Memory B cell (primary cell): ENCODE data around the gene FADD.
A peak's percentile ranks its signal among the peaks of the same experiment; 100 is the strongest.
"Not testable (repeated sequence)": the region's sequence is repeated elsewhere in the genome, so short reads cannot be mapped to it uniquely, and the experiment has no call there.

Source experiments
- ATAC-seq: fragments of 150-1000 bp; cut with Tn5 transposase; 2 replicates; pipeline ENCODE4 v1.10.0; 2021; ENCODE audit warnings: low read depth, mild to moderate bottlenecking, moderate library complexity
- DNase-seq, 2 donors: peaks; one replicate each; pipeline ENCODE4 v3.0.0; 2022; ENCODE audit warnings: low spot score in 2 of 2
- H3K27ac Mint-ChIP-seq: one replicate; pipeline ENCODE4 v1.8.0; 2022; ENCODE audit warnings: mild to moderate bottlenecking, moderate library complexity, mixed read lengths
- H3K27me3 Mint-ChIP-seq: one replicate; pipeline ENCODE4 v1.8.0; 2022; ENCODE audit warnings: mixed read lengths
- H3K36me3 Mint-ChIP-seq: one replicate; pipeline ENCODE4 v1.8.0; 2022; ENCODE audit warnings: mild to moderate bottlenecking, mixed read lengths
- H3K4me1 Mint-ChIP-seq: one replicate; pipeline ENCODE4 v1.8.0; 2022; ENCODE audit warnings: mixed read lengths
- H3K4me3 Mint-ChIP-seq: one replicate; pipeline ENCODE4 v1.8.0; 2022; ENCODE audit warnings: mild to moderate bottlenecking, moderate library complexity, mixed read lengths
- H3K9me3 Mint-ChIP-seq: one replicate; pipeline ENCODE4 v1.8.0; 2022; ENCODE audit warnings: mixed read lengths

Gene FADD

DNA sequence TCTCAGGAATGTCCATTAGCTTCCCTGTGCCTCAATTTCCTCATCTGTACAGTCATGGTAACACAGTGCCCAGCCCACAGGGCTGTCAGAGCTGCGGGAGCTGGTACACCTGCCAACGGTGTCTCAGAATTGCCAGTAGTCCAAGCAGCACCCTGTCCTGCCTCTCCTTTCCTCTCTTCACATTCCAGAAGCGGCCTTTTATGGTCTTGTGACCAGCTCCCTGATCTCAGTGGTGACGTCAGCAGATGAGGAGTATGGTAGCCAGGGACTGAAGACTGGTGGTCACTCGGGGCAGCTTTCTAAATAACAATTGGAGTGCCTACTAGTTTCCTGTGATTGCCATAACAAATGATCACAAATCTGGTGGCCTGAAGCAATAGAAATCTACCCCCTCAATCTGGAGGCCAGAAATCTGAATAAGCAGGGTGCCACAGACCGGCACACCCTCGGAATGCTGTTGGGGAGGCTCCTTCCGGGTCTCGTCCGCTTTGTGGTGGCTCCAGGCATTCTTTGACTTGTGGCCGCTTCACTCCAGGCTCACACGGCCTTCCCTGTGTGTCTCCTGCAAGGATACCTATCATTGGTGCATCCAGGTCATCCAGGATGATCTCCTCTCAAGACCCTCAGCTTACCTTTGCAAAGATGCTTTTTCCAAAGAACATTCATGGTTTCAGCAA lies 2.1 kb downstream of the FADD start:
- H3K9me3 Mint-ChIP-seq: no peaks in the 10 kb centered on the region
- DNase-seq: no peak

GRCh38 chr11:70205766-70206165 lies 2.7 kb downstream of the FADD start:
- DNase-seq: no peak
- peaks cover 21% of the 10 kb centered on the region for H3K36me3 Mint-ChIP-seq
- H3K4me3 Mint-ChIP-seq: peak overlapping the region; percentile 6

More for the DNA sequence above, 2.1 kb downstream of the FADD start:
- Mint-ChIP-seq H3K27me3 (no peaks in the 10 kb centered on the region), H3K4me1 (peaks cover 30% of the 10 kb centered on the region), H3K27ac (peak overlapping the region; percentile 40), H3K4me3 (peak overlapping the region; percentile 91), H3K36me3 (peaks cover 20% of the 10 kb centered on the region)
- no peak for ATAC-seq

GRCh38 chr11:70206226-70206981 lies 3.3 kb downstream of the FADD start:
- peaks cover 21% of the 10 kb centered on the region for H3K36me3 Mint-ChIP-seq
- peaks cover 30% of the 10 kb centered on the region for H3K4me1 Mint-ChIP-seq
- H3K27me3 Mint-ChIP-seq: no peaks in the 10 kb centered on the region
- no peak overlapping the region for H3K4me3 Mint-ChIP-seq
- ATAC-seq (no peak), DNase-seq (no peak)
- H3K9me3 Mint-ChIP-seq: no peaks in the 10 kb centered on the region
- peak overlapping the region; percentile 40 for H3K27ac Mint-ChIP-seq

More at GRCh38 chr11:70205766-70206165, 2.7 kb downstream of the FADD start:
- H3K9me3 Mint-ChIP-seq: no peaks in the 10 kb centered on the region
- no peaks in the 10 kb centered on the region for H3K27me3 Mint-ChIP-seq
- H3K4me1 Mint-ChIP-seq: peaks cover 30% of the 10 kb centered on the region
- H3K27ac Mint-ChIP-seq: peak overlapping the region; percentile 40
- ATAC-seq: no peak

GRCh38 chr11:70206982-70207376 lies 3.9 kb downstream of the FADD start:
- Mint-ChIP-seq H3K4me1 (peaks cover 30% of the 10 kb centered on the region), H3K36me3 (peaks cover 21% of the 10 kb centered on the region), H3K9me3 (no peaks in the 10 kb centered on the region), H3K27me3 (no peaks in the 10 kb centered on the region), H3K27ac (no peak overlapping the region), H3K4me3 (no peak overlapping the region)
- no peak for DNase-seq
- no peak for ATAC-seq

DNA sequence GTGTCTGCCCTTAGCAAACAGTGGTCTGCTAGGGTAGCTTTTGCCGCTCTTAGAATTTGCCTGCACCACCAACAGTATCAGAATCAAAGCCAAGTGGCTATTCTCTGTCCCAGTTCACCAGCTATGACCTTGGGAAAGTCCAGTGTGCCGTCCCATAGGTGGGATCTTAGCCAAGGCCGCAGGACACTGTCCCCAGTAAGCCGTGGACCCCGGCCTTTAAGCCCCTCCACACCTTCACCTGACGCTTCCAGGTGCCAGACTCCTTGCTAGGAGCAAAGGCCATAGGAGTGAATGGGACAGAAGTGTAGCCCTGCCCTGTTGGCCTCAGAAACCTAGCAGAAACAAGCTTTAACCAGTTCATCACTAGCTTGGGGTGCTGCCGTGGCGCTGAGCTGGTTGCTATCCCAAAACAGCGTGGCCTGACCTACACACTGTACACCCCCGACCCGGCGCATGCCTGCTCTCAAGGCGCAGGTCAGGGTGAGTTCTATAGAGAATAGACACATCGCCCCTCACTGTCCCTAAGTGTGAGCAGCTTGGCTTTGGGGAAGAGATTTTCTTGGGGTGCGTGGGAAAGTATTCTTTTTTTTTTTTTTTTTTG lies 4.5 kb downstream of the FADD start:
- H3K36me3 Mint-ChIP-seq: peaks cover 21% of the 10 kb centered on the region
- H3K27ac Mint-ChIP-seq: no peak overlapping the region
- no peaks in the 10 kb centered on the region for H3K27me3 Mint-ChIP-seq
- ATAC-seq (no peak), DNase-seq (no peak)
- peaks cover 30% of the 10 kb centered on the region for H3K4me1 Mint-ChIP-seq
- no peak overlapping the region for H3K4me3 Mint-ChIP-seq
- H3K9me3 Mint-ChIP-seq: no peaks in the 10 kb centered on the region

- no peak for ATAC-seq
- Mint-ChIP-seq H3K27me3 (no peaks in the 10 kb centered on the region), H3K36me3 (peaks cover 21% of the 10 kb centered on the region), H3K27ac (no peak overlapping the region), H3K4me3 (no peak overlapping the region), H3K4me1 (peaks cover 23% of the 10 kb centered on the region), H3K9me3 (no peaks in the 10 kb centered on the region)
- DNase-seq: no peak
These were observed 6.4 kb downstream of the FADD start for GRCh38 chr11:70209391-70209912.

DNA sequence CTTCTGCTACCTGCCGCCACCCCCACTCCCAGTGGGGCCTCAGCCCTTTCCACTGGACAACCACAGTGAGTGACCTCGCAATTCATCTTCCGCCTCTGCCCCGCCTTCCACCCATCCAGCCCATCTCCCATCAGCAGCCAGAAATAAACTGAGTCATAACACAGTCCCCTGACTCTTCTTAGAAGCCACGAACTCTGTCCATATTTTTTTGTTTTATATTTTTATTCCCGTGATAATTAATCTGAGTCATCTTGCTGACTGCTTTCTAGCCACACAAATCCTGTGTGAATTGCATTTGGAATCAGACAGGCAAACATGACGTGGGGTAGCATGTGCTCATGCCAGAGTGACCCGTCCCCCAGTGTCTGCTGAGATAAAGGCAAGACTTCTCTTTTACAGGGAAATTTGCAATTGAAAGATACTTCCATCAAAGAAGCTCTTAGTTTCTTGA lies 7.0 kb downstream of the FADD start:
- H3K27me3 Mint-ChIP-seq: no peaks in the 10 kb centered on the region
- H3K4me1 Mint-ChIP-seq: peaks cover 17% of the 10 kb centered on the region
- H3K36me3 Mint-ChIP-seq: peaks cover 21% of the 10 kb centered on the region
- no peak overlapping the region for H3K27ac Mint-ChIP-seq
- no peak for ATAC-seq
- no peak for DNase-seq
- no peak overlapping the region for H3K4me3 Mint-ChIP-seq
- H3K9me3 Mint-ChIP-seq: no peaks in the 10 kb centered on the region

GRCh38 chr11:70210530-70210929 lies 7.4 kb downstream of the FADD start:
- peaks cover 14% of the 10 kb centered on the region for H3K4me1 Mint-ChIP-seq
- DNase-seq: no peak
- ATAC-seq: no peak
- no peak overlapping the region for H3K4me3 Mint-ChIP-seq
- H3K27me3 Mint-ChIP-seq: no peaks in the 10 kb centered on the region
- H3K9me3 Mint-ChIP-seq: no peaks in the 10 kb centered on the region
- peaks cover 21% of the 10 kb centered on the region for H3K36me3 Mint-ChIP-seq
- no peak overlapping the region for H3K27ac Mint-ChIP-seq

GRCh38 chr11:70212227-70212811 lies 9.2 kb downstream of the FADD start:
- no peak overlapping the region for H3K27ac Mint-ChIP-seq
- no peaks in the 10 kb centered on the region for H3K27me3 Mint-ChIP-seq
- H3K9me3 Mint-ChIP-seq: no peaks in the 10 kb centered on the region
- no peak for ATAC-seq
- H3K4me1 Mint-ChIP-seq: peaks cover 8% of the 10 kb centered on the region
- peaks cover 13% of the 10 kb centered on the region for H3K36me3 Mint-ChIP-seq
- no peak overlapping the region for H3K4me3 Mint-ChIP-seq
- no peak for DNase-seq

- not testable (repeated sequence) for H3K9me3 Mint-ChIP-seq, ATAC-seq, DNase-seq, H3K36me3 Mint-ChIP-seq, H3K27ac Mint-ChIP-seq, H3K4me1 Mint-ChIP-seq, H3K4me3 Mint-ChIP-seq
- peaks cover 22% of the 10 kb centered on the region for H3K27me3 Mint-ChIP-seq
These were observed 14.3 kb downstream of the FADD start for GRCh38 chr11:70217388-70217787.

DNA sequence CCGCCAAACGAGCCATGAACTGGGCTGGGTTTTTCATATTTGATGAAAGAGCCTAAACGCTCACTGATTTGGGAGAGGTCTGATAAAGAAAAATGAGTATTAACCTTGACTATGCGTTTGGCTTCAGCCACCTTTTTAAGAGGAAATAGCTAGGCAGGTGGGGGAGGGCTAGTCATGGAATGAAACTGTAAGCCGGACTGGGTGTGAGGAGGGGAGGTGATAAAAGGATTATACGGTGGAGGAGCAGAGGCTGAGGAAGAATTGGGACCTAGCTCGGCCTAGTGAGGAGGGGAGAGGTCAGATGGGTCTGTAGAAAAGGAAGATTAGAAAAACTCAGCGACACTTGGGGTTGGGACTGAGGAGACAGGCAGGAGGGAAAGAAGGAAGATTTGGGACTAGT lies 15.0 kb downstream of the FADD start:
- not testable (repeated sequence) for H3K4me3 Mint-ChIP-seq, ATAC-seq, H3K36me3 Mint-ChIP-seq, H3K27ac Mint-ChIP-seq, H3K9me3 Mint-ChIP-seq, DNase-seq, H3K4me1 Mint-ChIP-seq
- peaks cover 22% of the 10 kb centered on the region for H3K27me3 Mint-ChIP-seq

DNA sequence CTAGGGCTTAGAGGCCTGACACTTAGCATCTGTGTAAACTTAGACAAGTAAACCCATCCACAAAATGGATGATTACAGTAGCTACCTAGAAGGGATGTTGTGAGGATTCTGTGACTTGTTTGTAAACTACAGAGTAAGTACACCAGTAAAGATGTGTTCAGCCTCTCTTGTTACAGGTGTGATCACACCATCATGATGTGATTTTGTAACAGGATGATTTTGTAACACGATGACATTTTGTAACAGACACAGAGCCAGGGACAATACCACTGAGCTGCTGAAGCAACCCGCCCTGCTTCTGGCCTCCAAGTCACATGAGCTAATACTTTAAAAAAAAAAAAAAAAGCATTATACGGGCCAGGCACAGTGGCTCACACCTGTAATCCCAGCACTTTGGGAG lies 17.0 kb downstream of the FADD start:
- no peak for ATAC-seq

GRCh38 chr11:70220920-70221319 lies 17.8 kb downstream of the FADD start:
- Mint-ChIP-seq H3K27ac (no peak overlapping the region), H3K4me3 (no peak overlapping the region), H3K27me3 (peaks cover 22% of the 10 kb centered on the region), H3K9me3 (no peaks in the 10 kb centered on the region), H3K36me3 (peaks cover 3% of the 10 kb centered on the region), H3K4me1 (no peaks in the 10 kb centered on the region)
- ATAC-seq (no peak), DNase-seq (no peak)

More for the DNA sequence above, 17.0 kb downstream of the FADD start:
- H3K4me3 Mint-ChIP-seq: no peak overlapping the region
- no peaks in the 10 kb centered on the region for H3K4me1 Mint-ChIP-seq
- no peak overlapping the region for H3K27ac Mint-ChIP-seq
- no peak for DNase-seq
- H3K36me3 Mint-ChIP-seq: peaks cover 3% of the 10 kb centered on the region
- peaks cover 22% of the 10 kb centered on the region for H3K27me3 Mint-ChIP-seq
- no peaks in the 10 kb centered on the region for H3K9me3 Mint-ChIP-seq

DNA sequence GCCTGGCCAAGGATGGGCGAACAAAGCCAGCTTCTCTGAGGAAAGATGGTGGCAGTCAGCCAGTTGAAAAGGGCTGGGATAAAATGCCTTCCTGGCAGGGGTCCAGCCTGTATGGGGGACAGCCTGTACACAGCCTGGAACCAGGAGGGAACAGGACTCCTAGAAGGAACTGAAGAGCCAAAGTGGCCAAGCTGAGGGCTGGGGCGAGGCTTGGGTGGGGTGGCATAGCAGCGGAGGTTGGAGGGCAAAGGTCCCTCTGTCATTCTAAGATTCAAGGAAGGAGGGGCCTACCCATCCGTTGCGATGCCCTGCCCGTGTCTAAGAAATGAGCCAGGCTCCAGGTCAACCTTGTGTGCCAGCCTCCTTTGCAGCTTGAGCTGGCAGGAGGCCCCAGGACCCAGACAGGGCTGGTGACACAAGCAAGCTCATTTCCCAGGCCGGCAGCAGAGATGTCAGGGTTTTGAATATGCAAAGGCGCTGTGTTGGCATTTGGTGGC lies 22.6 kb downstream of the FADD start:
- Mint-ChIP-seq H3K4me3 (no peak overlapping the region), H3K27me3 (peaks cover 2% of the 10 kb centered on the region), H3K4me1 (no peaks in the 10 kb centered on the region), H3K9me3 (no peaks in the 10 kb centered on the region), H3K27ac (no peak overlapping the region), H3K36me3 (no peaks in the 10 kb centered on the region)
- DNase-seq (no peak), ATAC-seq (no peak)
